Liver (tissue), 9 donors: ENCODE measurements around the gene MDGA2. TPM values are rescaled to one million over a fixed set of nuclear protein-coding genes. Genes with fewer than 3 reads are reported as not detected.

ENCODE experiments used
- DNase-seq: peaks from one replicate; pipeline ENCODE4 v3.0.0-alpha.2; 2017; ENCODE audit warnings: low spot score
- H3K27ac ChIP-seq, 2 donors: one replicate each; pipeline ENCODE4 v1.7.0; 2013; ENCODE audit warnings: inconsistent platforms in 2 of 2, low read length in 2 of 2, control low read depth in 1 of 2, low read depth in 1 of 2, mild to moderate bottlenecking in 1 of 2
- H3K27me3 ChIP-seq, 4 donors: one replicate each; pipeline versions ENCODE4 v1.6.1 to v1.7.0; 2013; ENCODE audit warnings: low read length in 3 of 4, inconsistent platforms in 1 of 4, mild to moderate bottlenecking in 1 of 4, moderate library complexity in 1 of 4; ENCODE audit not compliant: control insufficient read depth in 4 of 4, insufficient read depth in 4 of 4
- H3K36me3 ChIP-seq, 4 donors: one replicate each; pipeline versions ENCODE4 v1.6.1 to v1.7.0; 2013; ENCODE audit warnings: low read length in 3 of 4, mild to moderate bottlenecking in 3 of 4, low read depth in 1 of 4, moderate library complexity in 1 of 4; ENCODE audit not compliant: control insufficient read depth in 4 of 4, insufficient read depth in 3 of 4
- H3K4me1 ChIP-seq, 4 donors: one replicate each; pipeline versions ENCODE4 v1.6.1 to v1.7.0; 2013; ENCODE audit warnings: low read length in 3 of 4, mild to moderate bottlenecking in 3 of 4, moderate library complexity in 1 of 4; ENCODE audit not compliant: control insufficient read depth in 4 of 4, insufficient read depth in 4 of 4
- H3K4me3 ChIP-seq, 3 donors: one replicate each; pipeline versions ENCODE4 v1.6.1 to v1.7.0; 2013; ENCODE audit warnings: low read length in 3 of 3, control low read depth in 1 of 3, low read depth in 1 of 3, mild to moderate bottlenecking in 1 of 3
- H3K9ac ChIP-seq, 2 donors: one replicate each; pipeline ENCODE4 v1.7.0; 2013; ENCODE audit warnings: low read length in 2 of 2, mild to moderate bottlenecking in 2 of 2, moderate library complexity in 2 of 2, control low read depth in 1 of 2, low read depth in 1 of 2
- H3K9me3 ChIP-seq, 4 donors: one replicate each; pipeline versions ENCODE4 v1.6.1 to v1.7.0; 2013; ENCODE audit warnings: low read length in 3 of 4; ENCODE audit not compliant: control insufficient read depth in 4 of 4
- EGR1 ChIP-seq, 2 donors: IDR thresholded peaks; 2 replicates each; pipeline ENCODE4 v1.6.1; 2016 to 2018; ENCODE audit warnings: antibody characterized with exemption in 2 of 2, low read depth in 2 of 2
- FOXA1 ChIP-seq: IDR thresholded peaks from 2 replicates; pipeline ENCODE4 v1.6.1; 2016; ENCODE audit warnings: antibody characterized with exemption
- FOXA2 ChIP-seq: IDR thresholded peaks from 2 replicates; pipeline ENCODE4 v1.6.1; 2016; ENCODE audit warnings: antibody characterized with exemption
- GABPA ChIP-seq, 2 donors: IDR thresholded peaks in 1 of 2; conservative IDR thresholded peaks in 1 of 2; 2 replicates each; pipeline ENCODE4 v1.6.1; 2016; ENCODE audit warnings: antibody characterized with exemption in 2 of 2, mild to moderate bottlenecking in 1 of 2, moderate library complexity in 1 of 2
- HNF4A ChIP-seq, 2 donors: conservative IDR thresholded peaks; 2 replicates each; pipeline ENCODE4 v1.6.1; 2016; ENCODE audit warnings: antibody characterized with exemption in 2 of 2, mild to moderate bottlenecking in 2 of 2
- HNF4G ChIP-seq: IDR thresholded peaks from 2 replicates; pipeline ENCODE4 v1.6.1; 2016; ENCODE audit warnings: antibody characterized with exemption
- JUND ChIP-seq, 2 donors: IDR thresholded peaks; 2 replicates each; pipeline ENCODE4 v1.6.1; 2016; ENCODE audit warnings: antibody characterized with exemption in 2 of 2
- NR2F2 ChIP-seq: IDR thresholded peaks from 2 replicates; pipeline ENCODE4 v1.6.1; 2016; ENCODE audit warnings: antibody characterized with exemption
- RAD21 ChIP-seq, 2 donors: IDR thresholded peaks; 2 replicates each; pipeline ENCODE4 v1.6.1; 2016; ENCODE audit warnings: antibody characterized with exemption in 2 of 2, mild to moderate bottlenecking in 2 of 2
- RXRA ChIP-seq, 2 donors: IDR thresholded peaks; 2 replicates each; pipeline ENCODE4 v1.6.1; 2017 to 2018; ENCODE audit warnings: antibody characterized with exemption in 2 of 2, mild to moderate bottlenecking in 1 of 2
- SP1 ChIP-seq: IDR thresholded peaks from 2 replicates; pipeline ENCODE4 v1.6.1; 2018; ENCODE audit warnings: antibody characterized with exemption, mild to moderate bottlenecking
- TAF1 ChIP-seq: conservative IDR thresholded peaks from 2 replicates; pipeline ENCODE4 v1.6.1; 2016; ENCODE audit warnings: antibody characterized with exemption, mild to moderate bottlenecking
- YY1 ChIP-seq: IDR thresholded peaks from 2 replicates; pipeline ENCODE4 v1.6.1; 2016; ENCODE audit warnings: antibody characterized with exemption, mild to moderate bottlenecking
- WGBS: extraction: QIAGEN DNeasy Blood & Tissue Kit; methylation state at CpG from one replicate; pipeline ENCODE4 v1.1.7; 2013; 5-methylcytosine and 5-hydroxymethylcytosine counted together
- polyA plus RNA-seq, 2 donors: library from polyadenylated mRNA; stranded (reverse) in 1 of 2; unstranded in 1 of 2; fragments of 200-250 nt in 1 of 2; fragments of >200 nt in 1 of 2; fragmentation: Nextera tagmentation in 1 of 2; extraction: Ambion mirVana in 1 of 2; gene quantifications; one replicate each; pipeline versions ENCODE4 v1.2.1 to v1.2.3, GENCODE V29; 2013 to 2015
- total RNA-seq, 2 donors: library from RNA; depleted of rRNA; stranded (reverse); fragments of >200 nt; gene quantifications; one replicate each; pipeline ENCODE4 v1.2.3, GENCODE V29; 2014
- TF ChIP-seq, protein P1 (sequence below): IDR thresholded peaks from 2 replicates; pipeline ENCODE4 v1.6.1; 2016; ENCODE audit warnings: antibody characterized with exemption
- TF ChIP-seq, protein P2 (sequence below): IDR thresholded peaks from 2 replicates; pipeline ENCODE4 v1.6.1; 2016; ENCODE audit warnings: antibody characterized with exemption
- TF ChIP-seq, protein P3 (sequence below): fragments of 150-350 bp; IDR thresholded peaks from 2 replicates; pipeline ENCODE4 v1.5.1; 2017; ENCODE audit warnings: improper control_type of control experiment, low read depth, low read length; ENCODE audit not compliant: missing input control
- TF ChIP-seq, protein P4 (sequence below): IDR thresholded peaks from 2 replicates; pipeline ENCODE4 v1.6.1; 2016; ENCODE audit warnings: antibody characterized with exemption
- TF ChIP-seq, protein P5 (sequence below): IDR thresholded peaks from 2 replicates; pipeline ENCODE4 v1.6.1; 2016; ENCODE audit warnings: antibody characterized with exemption, mild to moderate bottlenecking
- donor health status: healthy.
- donor health status: healthy.
- donor health status: healthy.
- donor health status: healthy.
- donor health status: healthy.

Gene MDGA2
- total and polyA plus RNA-seq, 4 donors = 0.05 to 0.33 (median 0.19) TPM

DNA sequence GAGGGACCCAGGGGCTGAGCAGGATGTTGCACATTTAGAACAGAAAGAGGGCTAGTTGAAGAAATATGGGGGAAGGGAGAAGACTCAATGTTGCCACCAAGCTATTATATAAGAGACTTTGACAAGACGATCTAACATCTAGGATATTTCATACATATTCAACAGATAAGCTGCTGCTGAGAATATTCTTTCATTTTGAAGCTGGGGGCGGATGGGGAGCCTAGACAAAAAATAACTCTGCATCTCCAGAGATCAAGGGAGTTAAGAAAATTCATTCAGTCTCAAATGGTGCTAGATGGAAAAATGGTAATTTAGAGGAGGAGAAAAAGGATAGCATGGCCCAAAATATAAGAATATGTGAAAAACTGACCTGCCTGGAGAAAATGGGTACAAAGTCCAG is 415.6 kb downstream of the MDGA2 start:
- Histone ChIP-seq H3K27me3 (no peaks in the 10 kb centered on the region), H3K9ac (no peak overlapping the region), H3K9me3 (no peaks in the 10 kb centered on the region), H3K4me3 (no peak overlapping the region), H3K4me1 (peaks cover 0 to 2% (median 0%) of the 10 kb centered on the region in 4 donors), H3K36me3 (no peaks in the 10 kb centered on the region), H3K27ac (no peak overlapping the region)
- 74% methylated on average over 2 of the region's 2 CpGs for WGBS
- no peak for DNase-seq
- TF ChIP-seq HNF4A (conservative IDR thresholded peaks at IDR 0.05) = no peak
- TF ChIP-seq, protein P1, sequence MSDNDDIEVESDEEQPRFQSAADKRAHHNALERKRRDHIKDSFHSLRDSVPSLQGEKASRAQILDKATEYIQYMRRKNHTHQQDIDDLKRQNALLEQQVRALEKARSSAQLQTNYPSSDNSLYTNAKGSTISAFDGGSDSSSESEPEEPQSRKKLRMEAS = no peak
- no peak for TF ChIP-seq GABPA (IDR thresholded peaks at IDR 0.05 in 1 of 2, conservative IDR thresholded peaks at IDR 0.05 in 1 of 2)
- TF ChIP-seq RAD21 (IDR thresholded peaks at IDR 0.05) = no peak
- TF ChIP-seq HNF4G = no peak
- no peak for TF ChIP-seq SP1
- no peak for TF ChIP-seq RXRA (IDR thresholded peaks at IDR 0.05)
- TF ChIP-seq FOXA2 = no peak
- TF ChIP-seq, protein P2, sequence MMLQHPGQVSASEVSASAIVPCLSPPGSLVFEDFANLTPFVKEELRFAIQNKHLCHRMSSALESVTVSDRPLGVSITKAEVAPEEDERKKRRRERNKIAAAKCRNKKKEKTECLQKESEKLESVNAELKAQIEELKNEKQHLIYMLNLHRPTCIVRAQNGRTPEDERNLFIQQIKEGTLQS = no peak
- TF ChIP-seq, protein P3, sequence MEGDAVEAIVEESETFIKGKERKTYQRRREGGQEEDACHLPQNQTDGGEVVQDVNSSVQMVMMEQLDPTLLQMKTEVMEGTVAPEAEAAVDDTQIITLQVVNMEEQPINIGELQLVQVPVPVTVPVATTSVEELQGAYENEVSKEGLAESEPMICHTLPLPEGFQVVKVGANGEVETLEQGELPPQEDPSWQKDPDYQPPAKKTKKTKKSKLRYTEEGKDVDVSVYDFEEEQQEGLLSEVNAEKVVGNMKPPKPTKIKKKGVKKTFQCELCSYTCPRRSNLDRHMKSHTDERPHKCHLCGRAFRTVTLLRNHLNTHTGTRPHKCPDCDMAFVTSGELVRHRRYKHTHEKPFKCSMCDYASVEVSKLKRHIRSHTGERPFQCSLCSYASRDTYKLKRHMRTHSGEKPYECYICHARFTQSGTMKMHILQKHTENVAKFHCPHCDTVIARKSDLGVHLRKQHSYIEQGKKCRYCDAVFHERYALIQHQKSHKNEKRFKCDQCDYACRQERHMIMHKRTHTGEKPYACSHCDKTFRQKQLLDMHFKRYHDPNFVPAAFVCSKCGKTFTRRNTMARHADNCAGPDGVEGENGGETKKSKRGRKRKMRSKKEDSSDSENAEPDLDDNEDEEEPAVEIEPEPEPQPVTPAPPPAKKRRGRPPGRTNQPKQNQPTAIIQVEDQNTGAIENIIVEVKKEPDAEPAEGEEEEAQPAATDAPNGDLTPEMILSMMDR = no peak
- TF ChIP-seq EGR1 (IDR thresholded peaks at IDR 0.05; ENCODE audit: low read depth in 2 of 2) = no peak
- TF ChIP-seq JUND (IDR thresholded peaks at IDR 0.05) = no peak
- TF ChIP-seq TAF1 = no peak
- TF ChIP-seq, protein P4, sequence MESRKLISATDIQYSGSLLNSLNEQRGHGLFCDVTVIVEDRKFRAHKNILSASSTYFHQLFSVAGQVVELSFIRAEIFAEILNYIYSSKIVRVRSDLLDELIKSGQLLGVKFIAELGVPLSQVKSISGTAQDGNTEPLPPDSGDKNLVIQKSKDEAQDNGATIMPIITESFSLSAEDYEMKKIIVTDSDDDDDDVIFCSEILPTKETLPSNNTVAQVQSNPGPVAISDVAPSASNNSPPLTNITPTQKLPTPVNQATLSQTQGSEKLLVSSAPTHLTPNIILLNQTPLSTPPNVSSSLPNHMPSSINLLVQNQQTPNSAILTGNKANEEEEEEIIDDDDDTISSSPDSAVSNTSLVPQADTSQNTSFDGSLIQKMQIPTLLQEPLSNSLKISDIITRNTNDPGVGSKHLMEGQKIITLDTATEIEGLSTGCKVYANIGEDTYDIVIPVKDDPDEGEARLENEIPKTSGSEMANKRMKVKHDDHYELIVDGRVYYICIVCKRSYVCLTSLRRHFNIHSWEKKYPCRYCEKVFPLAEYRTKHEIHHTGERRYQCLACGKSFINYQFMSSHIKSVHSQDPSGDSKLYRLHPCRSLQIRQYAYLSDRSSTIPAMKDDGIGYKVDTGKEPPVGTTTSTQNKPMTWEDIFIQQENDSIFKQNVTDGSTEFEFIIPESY = no peak
- no peak for TF ChIP-seq FOXA1
- no peak for TF ChIP-seq NR2F2
- TF ChIP-seq, protein P5, sequence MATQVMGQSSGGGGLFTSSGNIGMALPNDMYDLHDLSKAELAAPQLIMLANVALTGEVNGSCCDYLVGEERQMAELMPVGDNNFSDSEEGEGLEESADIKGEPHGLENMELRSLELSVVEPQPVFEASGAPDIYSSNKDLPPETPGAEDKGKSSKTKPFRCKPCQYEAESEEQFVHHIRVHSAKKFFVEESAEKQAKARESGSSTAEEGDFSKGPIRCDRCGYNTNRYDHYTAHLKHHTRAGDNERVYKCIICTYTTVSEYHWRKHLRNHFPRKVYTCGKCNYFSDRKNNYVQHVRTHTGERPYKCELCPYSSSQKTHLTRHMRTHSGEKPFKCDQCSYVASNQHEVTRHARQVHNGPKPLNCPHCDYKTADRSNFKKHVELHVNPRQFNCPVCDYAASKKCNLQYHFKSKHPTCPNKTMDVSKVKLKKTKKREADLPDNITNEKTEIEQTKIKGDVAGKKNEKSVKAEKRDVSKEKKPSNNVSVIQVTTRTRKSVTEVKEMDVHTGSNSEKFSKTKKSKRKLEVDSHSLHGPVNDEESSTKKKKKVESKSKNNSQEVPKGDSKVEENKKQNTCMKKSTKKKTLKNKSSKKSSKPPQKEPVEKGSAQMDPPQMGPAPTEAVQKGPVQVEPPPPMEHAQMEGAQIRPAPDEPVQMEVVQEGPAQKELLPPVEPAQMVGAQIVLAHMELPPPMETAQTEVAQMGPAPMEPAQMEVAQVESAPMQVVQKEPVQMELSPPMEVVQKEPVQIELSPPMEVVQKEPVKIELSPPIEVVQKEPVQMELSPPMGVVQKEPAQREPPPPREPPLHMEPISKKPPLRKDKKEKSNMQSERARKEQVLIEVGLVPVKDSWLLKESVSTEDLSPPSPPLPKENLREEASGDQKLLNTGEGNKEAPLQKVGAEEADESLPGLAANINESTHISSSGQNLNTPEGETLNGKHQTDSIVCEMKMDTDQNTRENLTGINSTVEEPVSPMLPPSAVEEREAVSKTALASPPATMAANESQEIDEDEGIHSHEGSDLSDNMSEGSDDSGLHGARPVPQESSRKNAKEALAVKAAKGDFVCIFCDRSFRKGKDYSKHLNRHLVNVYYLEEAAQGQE = no peak
- no peak for TF ChIP-seq YY1
